PC-9 (cell line): ENCODE data around the gene RTBDN. TPM values are rescaled to one million over a fixed set of nuclear protein-coding genes. Genes with fewer than 3 reads are reported as not detected.
A peak's percentile ranks its signal among the peaks of the same experiment; 100 is the strongest.

Experiments
- BruUV-seq: library from RNA; stranded (reverse); fragments of 400-500 nt; replicated peaks from 2 replicates; lab custom pipeline; 2021; lab: Mats Ljungman, UMichigan
- CTCF ChIA-PET: fragments of 300-600 bp; sonication (Branson Sonifier 250); formaldehyde crosslinking; loops from one replicate; lab custom pipeline; 2022; ENCODE audit warnings: antibody characterized with exemption; lab: Charles Lee
- POLR2A ChIA-PET: fragments of 300-600 bp; sonication (Branson Sonifier 250); formaldehyde crosslinking; loops from one replicate; lab custom pipeline; 2022; ENCODE audit warnings: antibody characterized with exemption; ENCODE audit not compliant: unreplicated experiment; lab: Charles Lee
- DNase-seq, 2 experiments: peaks; one replicate each; pipeline versions ENCODE4 v3.0.0 to v3.0.0-alpha.2; 2015 to 2022; ENCODE audit warnings: mixed read lengths in 1 of 2
- H2AFZ ChIP-seq: fragments of 200-600 bp; sonication (generic); 2 replicates; pipeline ENCODE4 v1.8.1; 2017; ENCODE audit warnings: antibody characterized with exemption
- H3F3A ChIP-seq: fragments of 200-600 bp; sonication (generic); 2 replicates; pipeline ENCODE4 v1.8.1; 2017; ENCODE audit warnings: antibody characterized with exemption, mild to moderate bottlenecking, low read depth; ENCODE audit not compliant: insufficient read depth
- H3K27ac ChIP-seq: fragments of 200-600 bp; sonication (generic); 2 replicates; pipeline ENCODE4 v1.6.1; 2016; ENCODE audit warnings: mixed run types
- H3K27me3 ChIP-seq: fragments of 200-600 bp; sonication (generic); 2 replicates; pipeline ENCODE4 v1.6.1; 2016; ENCODE audit warnings: low read depth, mixed run types; ENCODE audit not compliant: insufficient read depth
- H3K36me3 ChIP-seq: fragments of 200-600 bp; sonication (generic); 2 replicates; pipeline ENCODE4 v1.6.1; 2016; ENCODE audit warnings: low read depth, mixed run types
- H3K4me1 ChIP-seq: fragments of 200-600 bp; sonication (generic); replicated peaks from 2 replicates; pipeline ENCODE4 v1.6.1; 2016; ENCODE audit warnings: mixed run types; ENCODE audit not compliant: insufficient read depth
- H3K4me2 ChIP-seq: fragments of 200-600 bp; sonication (generic); 2 replicates; pipeline ENCODE4 v1.6.1; 2017; ENCODE audit warnings: mixed run types
- H3K4me3 ChIP-seq: fragments of 200-600 bp; sonication (generic); 2 replicates; pipeline ENCODE4 v1.6.1; 2016; ENCODE audit warnings: mixed run types
- H3K79me2 ChIP-seq: fragments of 200-600 bp; sonication (generic); 2 replicates; pipeline ENCODE4 v1.6.1; 2017; ENCODE audit warnings: low read depth, mixed run types
- H3K9me2 ChIP-seq: fragments of 200-600 bp; sonication (generic); 2 replicates; pipeline ENCODE4 v1.8.1; 2017; ENCODE audit warnings: mild to moderate bottlenecking; ENCODE audit not compliant: insufficient read depth
- H3K9me3 ChIP-seq: fragments of 200-600 bp; sonication (generic); 2 replicates; pipeline ENCODE4 v1.8.1; 2016; ENCODE audit warnings: low read depth; ENCODE audit not compliant: insufficient read depth
- H4K20me1 ChIP-seq: fragments of 200-600 bp; sonication (generic); 2 replicates; pipeline ENCODE4 v1.8.1; 2017; ENCODE audit not compliant: insufficient read depth
- CTCF ChIP-seq: fragments of 200-600 bp; sonication (generic); conservative IDR thresholded peaks from 2 replicates; pipeline ENCODE4 v1.6.1; 2017; ENCODE audit warnings: mixed run types, antibody characterized with exemption, mild to moderate bottlenecking, moderate library complexity
- EZH2 ChIP-seq: fragments of 200-600 bp; sonication (generic); IDR thresholded peaks from 2 replicates; pipeline ENCODE4 v1.8.0; 2017; ENCODE audit warnings: antibody characterized with exemption, low read depth
- intact Hi-C: fragments of 100-400 bp; cut with micrococcal nuclease; formaldehyde crosslinking; loops from one replicate; pipeline ENCODE4 v1.10.0; 2022; ENCODE audit not compliant: unreplicated experiment
- total RNA-seq: library from RNA; stranded (reverse); gene quantifications from 2 replicates; pipeline ENCODE4 v1.2.3, GENCODE V29; 2021

Gene RTBDN
- total RNA-seq, 1 experiment from 2014 or later = 1.0 TPM

GRCh38 chr19:12815088-12815487, 19.3 kb downstream of the RTBDN start:
- intact Hi-C loops = no loop called here
- Histone ChIP-seq H3F3A (peaks cover 4% of the 10 kb centered on the region; the same call in 1 of the 2 replicates), H3K4me1 (no peaks in the 10 kb centered on the region), H3K9me3 (no peaks in the 10 kb centered on the region), H4K20me1 (no peaks in the 10 kb centered on the region), H2AFZ (no peak overlapping the region), H3K4me2 (no peak overlapping the region), H3K27ac (no peak overlapping the region), H3K27me3 (no peaks in the 10 kb centered on the region), H3K36me3 (peaks cover under 1% of the 10 kb centered on the region; the same call in 1 of the 2 replicates), H3K9me2 (no peaks in the 10 kb centered on the region), H3K4me3 (no peak overlapping the region), H3K79me2 (no peaks in the 10 kb centered on the region)
- CTCF ChIA-PET = no interaction called here
- no peak for DNase-seq
- POLR2A ChIA-PET = no interaction called here
- TF ChIP-seq EZH2 = no peak
- BruUV-seq = no TSS peak

GRCh38 chr19:12806242-12807081, 27.9 kb downstream of the RTBDN start, which contains the start of gene RNASEH2A:
Gene RNASEH2A, plus strand, starts transcription at chr19:12806584. Its CDS starts 90 bp downstream, at chr19:12806674.
- ChIA-PET CTCF (interaction anchor here (0.6 kb wide), 3 partner anchors 24 to 68 kb away, joined by 3 to 4 read pairs (median 4); no protein-coding TSS in a partner anchor), POLR2A (interaction anchor here (0.5 to 0.8 kb wide), 3 partner anchors 17 to 365 kb away, joined by 4 to 10 read pairs (median 5); no protein-coding TSS in a partner anchor)
- no peak within 1 kb of the TSS for H3K27ac ChIP-seq

GRCh38 chr19:12804051-12804450, 30.3 kb downstream of the RTBDN start:
- CTCF ChIA-PET = no interaction called here

More at GRCh38 chr19:12806242-12807081, 27.9 kb downstream of the RTBDN start, which contains the start of gene RNASEH2A:
- peak; percentile 81 to 85 for DNase-seq
- Histone ChIP-seq H2AFZ (peak within 1 kb of the TSS; percentile 100), H3K9me3 (no peaks in the 10 kb centered on the region), H3K27me3 (no peaks in the 10 kb centered on the region), H3K9me2 (no peaks in the 10 kb centered on the region), H3F3A (peaks cover 16% of the 10 kb centered on the region), H3K36me3 (peaks cover 4% of the 10 kb centered on the region; the same call in 1 of the 2 replicates), H3K79me2 (peaks cover 10% of the 10 kb centered on the region; the same call in 1 of the 2 replicates), H3K4me3 (peak within 1 kb of the TSS; percentile 91), H3K4me2 (peak within 1 kb of the TSS; percentile 96), H4K20me1 (no peaks in the 10 kb centered on the region), H3K4me1 (peaks cover 21% of the 10 kb centered on the region; the same call in 1 of the 2 replicates)
- intact Hi-C loops = no loop called here
- TF ChIP-seq CTCF = no peak
- no peak for TF ChIP-seq EZH2
- BruUV-seq = no TSS peak

More at GRCh38 chr19:12804051-12804450, 30.3 kb downstream of the RTBDN start:
- Histone ChIP-seq H4K20me1 (0 out of 2 replicates have a peak, but pooled peaks cover 5% of the 10 kb centered on the region), H3K79me2 (peaks cover 30% of the 10 kb centered on the region), H3K4me1 (peaks cover 29% of the 10 kb centered on the region), H3F3A (peaks cover 34% of the 10 kb centered on the region), H3K9me2 (no peaks in the 10 kb centered on the region), H3K4me2 (no peak overlapping the region), H2AFZ (no peak overlapping the region), H3K36me3 (0 out of 2 replicates have a peak, but pooled peaks cover 7% of the 10 kb centered on the region), H3K27ac (no peak overlapping the region), H3K9me3 (no peaks in the 10 kb centered on the region), H3K4me3 (no peak overlapping the region), H3K27me3 (no peaks in the 10 kb centered on the region)
- POLR2A ChIA-PET = no interaction called here
- BruUV-seq = no TSS peak
- DNase-seq = no peak
- no peak for TF ChIP-seq EZH2
- TF ChIP-seq CTCF = no peak
- intact Hi-C loops = no loop called here
